ENCODE data around the gene ATP7B. TPM values are rescaled to one million over a fixed set of nuclear protein-coding genes. Genes with fewer than 3 reads are reported as not detected.

ATP7B gene
- total RNA-seq, 2 experiments from 2014 or later, result 0.40 to 0.76 TPM

DNA sequence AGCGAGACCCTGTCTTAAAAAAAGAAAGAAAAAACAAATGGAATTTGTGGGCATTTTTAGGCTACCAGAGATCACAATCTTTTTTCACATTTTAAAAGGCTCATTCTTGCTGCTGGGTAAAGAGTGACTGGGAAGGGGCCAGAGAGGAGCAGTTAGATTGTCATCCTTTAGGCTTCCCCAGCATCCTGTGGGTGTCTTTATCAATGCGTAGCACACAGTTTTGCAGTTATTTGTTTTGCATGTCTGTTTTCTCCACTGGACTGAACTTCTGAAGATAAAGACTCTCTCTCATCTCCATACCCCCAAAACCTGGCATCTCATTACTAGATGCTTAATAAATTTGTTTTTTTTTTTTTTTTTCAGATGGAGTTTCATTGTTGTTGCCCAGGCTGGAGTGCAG lies 11.1 kb upstream of the ATP7B start:
- POLR2A ChIA-PET, result no interaction called here
- Histone ChIP-seq H4K20me1 (ENCODE audit: insufficient read depth, low read length) (no peaks in the 10 kb centered on the region), H3K36me3 (ENCODE audit: insufficient read depth, low read length) (peaks cover 87% of the 10 kb centered on the region), H3K27ac (ENCODE audit: low read depth, low read length, poor library complexity, severe bottlenecking) (no peak overlapping the region), H3K79me2 (ENCODE audit: insufficient read depth, low read depth, low read length) (peaks cover 6% of the 10 kb centered on the region; the same call in 1 of the 2 replicates), H2AFZ (ENCODE audit: low read length) (no peak overlapping the region), H3K9me3 (ENCODE audit: low read length) (no peaks in the 10 kb centered on the region), H3K4me3 (ENCODE audit: low read depth, low read length, poor library complexity, severe bottlenecking) (no peak overlapping the region), H3K4me1 (ENCODE audit: insufficient read depth, low read length, poor library complexity, severe bottlenecking) (no peaks in the 10 kb centered on the region), H3K9me2 (ENCODE audit: insufficient read depth, low read length) (no peaks in the 10 kb centered on the region), H3K4me2 (ENCODE audit: low read length) (no peak overlapping the region)
- BruUV-seq (replicated peaks), result no TSS peak
- intact Hi-C loops (cut with micrococcal nuclease; ENCODE audit: unreplicated experiment), result no loop called here
- DNase-seq (ENCODE audit: low spot score), result no peak
- CTCF ChIA-PET (ENCODE audit: unreplicated experiment), result no interaction called here
- TF ChIP-seq EZH2phosphoT487 (IDR thresholded peaks at IDR 0.05; ENCODE audit: borderline replicate concordance, low read depth, low read length) (no peak), CTCF (conservative IDR thresholded peaks at IDR 0.05; ENCODE audit: low read length) (no peak)

DNA sequence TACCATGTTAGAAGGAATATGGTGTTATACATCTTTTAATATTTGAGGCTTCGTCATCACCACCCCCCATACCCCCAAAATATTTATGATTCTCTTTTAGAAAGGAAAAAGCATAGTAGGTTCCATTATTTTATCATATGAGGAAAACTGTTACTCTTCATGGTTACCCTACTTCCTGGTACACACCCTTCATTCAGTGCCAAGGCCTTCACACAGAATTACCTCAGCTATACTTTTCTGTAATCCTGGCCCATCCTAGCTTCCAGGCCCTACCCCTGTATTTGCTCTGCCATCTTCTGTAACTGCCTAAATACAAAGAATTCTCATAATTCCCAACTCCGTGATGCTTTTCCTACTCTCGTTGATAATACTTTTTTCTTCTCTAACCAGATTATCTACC lies 8.9 kb upstream of the ATP7B start:
- peaks cover 5% of the 10 kb centered on the region; the same call in 1 of the 2 replicates for H3K9me3 ChIP-seq (ENCODE audit: low read length)
- intact Hi-C loops (cut with micrococcal nuclease; ENCODE audit: unreplicated experiment), result no loop called here
- no TSS peak for BruUV-seq (replicated peaks)
- H3K4me3 ChIP-seq (ENCODE audit: low read depth, low read length, poor library complexity, severe bottlenecking), result no peak overlapping the region
- H3K4me2 ChIP-seq (ENCODE audit: low read length), result no peak overlapping the region
- peaks cover 7% of the 10 kb centered on the region; the same call in 1 of the 2 replicates for H3K79me2 ChIP-seq (ENCODE audit: insufficient read depth, low read depth, low read length)
- H3K27ac ChIP-seq (ENCODE audit: low read depth, low read length, poor library complexity, severe bottlenecking), result no peak overlapping the region
- peaks cover 88% of the 10 kb centered on the region for H3K36me3 ChIP-seq (ENCODE audit: insufficient read depth, low read length)
- H3K9me2 ChIP-seq (ENCODE audit: insufficient read depth, low read length), result no peaks in the 10 kb centered on the region
- CTCF ChIA-PET (ENCODE audit: unreplicated experiment), result no interaction called here
- no peak for DNase-seq (ENCODE audit: low spot score)
- no peak for TF ChIP-seq CTCF (conservative IDR thresholded peaks at IDR 0.05; ENCODE audit: low read length)
- TF ChIP-seq EZH2phosphoT487 (IDR thresholded peaks at IDR 0.05; ENCODE audit: borderline replicate concordance, low read depth, low read length), result no peak
- H4K20me1 ChIP-seq (ENCODE audit: insufficient read depth, low read length), result no peaks in the 10 kb centered on the region
- POLR2A ChIA-PET, result interaction anchor here (0.7 kb wide), 1 partner anchor 11 kb away, joined by 3 read pairs; no protein-coding TSS in a partner anchor
- no peak overlapping the region for H2AFZ ChIP-seq (ENCODE audit: low read length)
- H3K4me1 ChIP-seq (ENCODE audit: insufficient read depth, low read length, poor library complexity, severe bottlenecking), result no peaks in the 10 kb centered on the region

GRCh38 chr13:52016296-52016695 lies 5.0 kb upstream of the ATP7B start:
- DNase-seq (ENCODE audit: low spot score), result no peak
- CTCF ChIA-PET (ENCODE audit: unreplicated experiment), result no interaction called here
- Histone ChIP-seq H3K79me2 (ENCODE audit: insufficient read depth, low read depth, low read length) (peaks cover 36% of the 10 kb centered on the region), H3K9me2 (ENCODE audit: insufficient read depth, low read length) (no peaks in the 10 kb centered on the region), H3K4me3 (ENCODE audit: low read depth, low read length, poor library complexity, severe bottlenecking) (no peak overlapping the region), H3K9me3 (ENCODE audit: low read length) (peaks cover 5% of the 10 kb centered on the region; the same call in 1 of the 2 replicates), H3K27ac (ENCODE audit: low read depth, low read length, poor library complexity, severe bottlenecking) (no peak overlapping the region), H4K20me1 (ENCODE audit: insufficient read depth, low read length) (0 out of 2 replicates have a peak, but pooled peaks cover 4% of the 10 kb centered on the region), H3K4me1 (ENCODE audit: insufficient read depth, low read length, poor library complexity, severe bottlenecking) (peaks cover 11% of the 10 kb centered on the region), H3K4me2 (ENCODE audit: low read length) (no peak overlapping the region), H2AFZ (ENCODE audit: low read length) (no peak overlapping the region), H3K36me3 (ENCODE audit: insufficient read depth, low read length) (peaks cover 57% of the 10 kb centered on the region)
- intact Hi-C loops (cut with micrococcal nuclease; ENCODE audit: unreplicated experiment), result no loop called here
- TF ChIP-seq EZH2phosphoT487 (IDR thresholded peaks at IDR 0.05; ENCODE audit: borderline replicate concordance, low read depth, low read length) (no peak), CTCF (conservative IDR thresholded peaks at IDR 0.05; ENCODE audit: low read length) (no peak)
- no TSS peak for BruUV-seq (replicated peaks)
- POLR2A ChIA-PET, result no interaction called here
